PC-3 (cell line): ENCODE measurements around the gene NAA25. TPM values are rescaled to one million over a fixed set of nuclear protein-coding genes. Genes with fewer than 3 reads are reported as not detected.
A peak's percentile ranks its signal among the peaks of the same experiment; 100 is the strongest.

ENCODE experiments used
- ATAC-seq: fragments of 200-7000 bp; cut with Tn5 transposase; 2 replicates; pipeline ENCODE4 v1.9.1; 2020; ENCODE audit warnings: mild to moderate bottlenecking, moderate library complexity
- BruUV-seq: library from RNA; stranded (reverse); fragments of 400-500 nt; replicated peaks from 2 replicates; lab custom pipeline; 2021; lab: Mats Ljungman, UMichigan
- CTCF ChIA-PET: fragments of 300-600 bp; sonication (Branson Sonifier 250); formaldehyde crosslinking; loops from one replicate; lab custom pipeline; 2022; ENCODE audit warnings: antibody characterized with exemption; lab: Charles Lee
- POLR2A ChIA-PET: fragments of 300-600 bp; sonication (Branson Sonifier 250); formaldehyde crosslinking; loops from one replicate; lab custom pipeline; 2022; ENCODE audit warnings: antibody characterized with exemption; ENCODE audit not compliant: unreplicated experiment; lab: Charles Lee
- DNase-seq: peaks from one replicate; pipeline ENCODE4 v3.0.0-alpha.2; 2015
- H2AFZ ChIP-seq: fragments of 300-600 bp; sonication (generic); 2 replicates; pipeline ENCODE4 v1.6.0; 2016; ENCODE audit warnings: antibody characterized with exemption, low read length
- H3F3A ChIP-seq: fragments of 300-600 bp; sonication (generic); one replicate; pipeline ENCODE4 v1.6.0; 2017; ENCODE audit warnings: antibody characterized with exemption, low read length, control low read depth, mild to moderate bottlenecking; ENCODE audit not compliant: unreplicated experiment
- H3K27ac ChIP-seq: fragments of 300-600 bp; sonication (generic); 2 replicates; pipeline ENCODE4 v1.5.1; 2016; ENCODE audit warnings: mild to moderate bottlenecking, low read length
- H3K27me3 ChIP-seq: fragments of 300-600 bp; sonication (generic); 2 replicates; pipeline ENCODE4 v1.6.1; 2016; ENCODE audit warnings: low read length, mixed read lengths
- H3K36me3 ChIP-seq: fragments of 300-600 bp; sonication (generic); 2 replicates; pipeline ENCODE4 v1.6.1; 2016; ENCODE audit warnings: low read depth, mixed run types, low read length, mixed read lengths
- H3K4me1 ChIP-seq: fragments of 300-600 bp; sonication (generic); 2 replicates; pipeline ENCODE4 v1.5.1; 2016; ENCODE audit warnings: low read length; ENCODE audit not compliant: insufficient read depth
- H3K4me2 ChIP-seq: fragments of 300-600 bp; sonication (generic); 2 replicates; pipeline ENCODE4 v1.6.0; 2016; ENCODE audit warnings: low read length
- H3K4me3 ChIP-seq: fragments of 300-600 bp; sonication (generic); 2 replicates; pipeline ENCODE4 v1.5.1; 2016; ENCODE audit warnings: mild to moderate bottlenecking, low read length, mixed read lengths
- H3K79me2 ChIP-seq: fragments of 300-600 bp; sonication (generic); 2 replicates; pipeline ENCODE4 v1.6.1; 2017; ENCODE audit warnings: low read length, mixed read lengths
- H3K9ac ChIP-seq: fragments of 300-600 bp; sonication (generic); 2 replicates; pipeline ENCODE4 v1.6.0; 2016; ENCODE audit warnings: mild to moderate bottlenecking, low read length
- H3K9me2 ChIP-seq: fragments of 300-600 bp; sonication (generic); replicated peaks from 2 replicates; pipeline ENCODE4 v1.6.1; 2016; ENCODE audit warnings: mixed run types, low read length, mixed read lengths
- H3K9me3 ChIP-seq: fragments of 300-600 bp; sonication (generic); 2 replicates; pipeline ENCODE4 v1.6.1; 2016; ENCODE audit warnings: low read length, mixed read lengths
- H4K20me1 ChIP-seq: fragments of 300-600 bp; sonication (generic); 2 replicates; pipeline ENCODE4 v1.6.1; 2016; ENCODE audit warnings: low read length, mixed read lengths
- CTCF ChIP-seq: fragments of 300-600 bp; sonication (generic); conservative IDR thresholded peaks from 2 replicates; pipeline ENCODE4 v1.5.1; 2017; ENCODE audit warnings: antibody characterized with exemption, low read depth, mild to moderate bottlenecking, low read length
- EZH2 ChIP-seq: fragments of 300-600 bp; sonication (generic); IDR thresholded peaks from one replicate; pipeline ENCODE4 v1.6.1; 2017; ENCODE audit warnings: antibody characterized with exemption, mild to moderate bottlenecking, low read length; ENCODE audit not compliant: unreplicated experiment
- EZH2phosphoT487 ChIP-seq: fragments of 300-600 bp; sonication (generic); IDR thresholded peaks from 2 replicates; pipeline ENCODE4 v1.6.1; 2018; ENCODE audit warnings: mild to moderate bottlenecking, antibody characterized with exemption, low read length, borderline replicate concordance
- intact Hi-C: fragments of 100-400 bp; cut with micrococcal nuclease; formaldehyde crosslinking; loops from 2 replicates; pipeline ENCODE4 v1.9.0; 2023
- total RNA-seq: library from RNA; depleted of rRNA; stranded (reverse); fragments of >200 nt; gene quantifications from 2 replicates; pipeline ENCODE4 v1.2.3, GENCODE V29; 2014

NAA25 gene
- total RNA-seq, 1 experiment from 2014 or later = 33.3 TPM

- intact Hi-C loops = no loop called here
- H3K79me2 ChIP-seq = no peaks in the 10 kb centered on the region
- H2AFZ ChIP-seq = peak overlapping the region; percentile 10; the same call in 1 of the 2 replicates
- H3F3A ChIP-seq = peaks cover 11% of the 10 kb centered on the region
- H3K4me1 ChIP-seq = peaks cover 41% of the 10 kb centered on the region
- no peak for DNase-seq
- H3K4me2 ChIP-seq = no peak overlapping the region
- no peaks in the 10 kb centered on the region for H3K27me3 ChIP-seq
- H3K9me2 ChIP-seq = no peaks in the 10 kb centered on the region
- TSS peak; percentile 52 for BruUV-seq
- TF ChIP-seq CTCF (no peak), EZH2 (no peak), EZH2phosphoT487 (no peak)
- CTCF ChIA-PET = no interaction called here
- H4K20me1 ChIP-seq = no peaks in the 10 kb centered on the region
- no peaks in the 10 kb centered on the region for H3K36me3 ChIP-seq
- POLR2A ChIA-PET = interaction anchor here (0.6 kb wide), 1 partner anchor 225 kb away, joined by 3 read pairs; no protein-coding TSS in a partner anchor
- peak; percentile 14 for ATAC-seq
- no peaks in the 10 kb centered on the region for H3K9me3 ChIP-seq
- no peak overlapping the region for H3K4me3 ChIP-seq
- H3K9ac ChIP-seq = no peak overlapping the region
- H3K27ac ChIP-seq = peak overlapping the region; percentile 77
These were observed 7.9 kb upstream of the NAA25 start for GRCh38 chr12:112116232-112117060.

GRCh38 chr12:112115259-112116045 lies 6.9 kb upstream of the NAA25 start:
- intact Hi-C loops = no loop called here
- ChIA-PET CTCF (no interaction called here), POLR2A (no interaction called here)
- H3K79me2 ChIP-seq = no peaks in the 10 kb centered on the region
- no peaks in the 10 kb centered on the region for H3K9me3 ChIP-seq
- H3K9ac ChIP-seq = no peak overlapping the region
- TF ChIP-seq EZH2phosphoT487 (no peak), CTCF (no peak), EZH2 (no peak)
- H2AFZ ChIP-seq = no peak overlapping the region
- DNase-seq (no peak), ATAC-seq (no peak)
- H3F3A ChIP-seq = peaks cover 11% of the 10 kb centered on the region
- H3K4me3 ChIP-seq = no peak overlapping the region
- no peak overlapping the region for H3K4me2 ChIP-seq
- H3K4me1 ChIP-seq = peaks cover 40% of the 10 kb centered on the region
- no peak overlapping the region for H3K27ac ChIP-seq
- no TSS peak for BruUV-seq
- H3K9me2 ChIP-seq = no peaks in the 10 kb centered on the region
- H3K27me3 ChIP-seq = no peaks in the 10 kb centered on the region
- no peaks in the 10 kb centered on the region for H4K20me1 ChIP-seq
- H3K36me3 ChIP-seq = no peaks in the 10 kb centered on the region
